Nephron (organoid): ENCODE data around the gene MPST.

Source experiments
- H3K27ac Mint-ChIP-seq, 3 experiments: 2 replicates each; pipeline ENCODE4 v1.8.0; 2020; ENCODE audit warnings: mixed read lengths in 3 of 3, mild to moderate bottlenecking in 2 of 3, moderate library complexity in 1 of 3
- H3K27me3 Mint-ChIP-seq: 2 replicates; pipeline ENCODE4 v1.8.0; 2021; ENCODE audit warnings: low read depth, mild to moderate bottlenecking, moderate library complexity, mixed read lengths
- H3K36me3 Mint-ChIP-seq: 2 replicates; pipeline ENCODE4 v1.8.0; 2020; ENCODE audit warnings: low read depth, mixed read lengths
- H3K4me1 Mint-ChIP-seq: 2 replicates; pipeline ENCODE4 v1.8.0; 2020; ENCODE audit warnings: mixed read lengths
- H3K4me3 Mint-ChIP-seq, 3 experiments: 2 replicates each; pipeline ENCODE4 v1.8.0; 2020; ENCODE audit warnings: mild to moderate bottlenecking in 3 of 3, mixed read lengths in 3 of 3, moderate library complexity in 2 of 3
- H3K9me3 Mint-ChIP-seq: 2 replicates; pipeline ENCODE4 v1.8.0; 2020; ENCODE audit warnings: mixed read lengths
- CTCF ChIP-seq, 3 experiments: fragments of 200-600 bp; sonication (generic); IDR thresholded peaks; one replicate each; pipeline ENCODE4 v1.5.0; 2021; ENCODE audit warnings: antibody characterized with exemption in 3 of 3; ENCODE audit not compliant: unreplicated experiment in 3 of 3

Gene MPST

GRCh38 chr22:37053310-37054055 lies 33.9 kb downstream of the MPST start:
- Mint-ChIP-seq H3K4me3 (peak overlapping the region; percentile 81 to 90 (median 86)), H3K9me3 (no peaks in the 10 kb centered on the region), H3K36me3 (peaks cover 11% of the 10 kb centered on the region), H3K27ac (no peak overlapping the region), H3K4me1 (peaks cover 36% of the 10 kb centered on the region), H3K27me3 (peaks cover 4% of the 10 kb centered on the region)
- TF ChIP-seq CTCF (IDR thresholded peaks at IDR 0.05; ENCODE audit: unreplicated experiment in 3 of 3) = no peak

- TF ChIP-seq CTCF (IDR thresholded peaks at IDR 0.05; ENCODE audit: unreplicated experiment in 3 of 3) = no peak
- peaks cover 11% of the 10 kb centered on the region for H3K36me3 Mint-ChIP-seq
- H3K9me3 Mint-ChIP-seq = no peaks in the 10 kb centered on the region
- H3K4me3 Mint-ChIP-seq = peak overlapping the region; percentile 55 to 90 (median 72)
- peaks cover 36% of the 10 kb centered on the region for H3K4me1 Mint-ChIP-seq
- peaks cover 3% of the 10 kb centered on the region for H3K27me3 Mint-ChIP-seq
- H3K27ac Mint-ChIP-seq = no peak overlapping the region
Observed at GRCh38 chr22:37054056-37054395, 34.5 kb downstream of the MPST start.

- peaks cover 11% of the 10 kb centered on the region for H3K36me3 Mint-ChIP-seq
- H3K4me1 Mint-ChIP-seq = peaks cover 36% of the 10 kb centered on the region
- no peaks in the 10 kb centered on the region for H3K9me3 Mint-ChIP-seq
- H3K4me3 Mint-ChIP-seq = peak overlapping the region in 2 of 3 experiments; percentile 40
- TF ChIP-seq CTCF (IDR thresholded peaks at IDR 0.05; ENCODE audit: unreplicated experiment in 3 of 3) = no peak
- no peak overlapping the region for H3K27ac Mint-ChIP-seq
- no peaks in the 10 kb centered on the region for H3K27me3 Mint-ChIP-seq
Observed at GRCh38 chr22:37054600-37055365, 35.2 kb downstream of the MPST start.

GRCh38 chr22:37056246-37056645 lies 36.7 kb downstream of the MPST start:
- H3K36me3 Mint-ChIP-seq = peaks cover 11% of the 10 kb centered on the region
- no peak for TF ChIP-seq CTCF (IDR thresholded peaks at IDR 0.05; ENCODE audit: unreplicated experiment in 3 of 3)
- H3K9me3 Mint-ChIP-seq = no peaks in the 10 kb centered on the region
- H3K4me1 Mint-ChIP-seq = peaks cover 36% of the 10 kb centered on the region
- no peak overlapping the region for H3K4me3 Mint-ChIP-seq
- no peak overlapping the region for H3K27ac Mint-ChIP-seq
- H3K27me3 Mint-ChIP-seq = no peaks in the 10 kb centered on the region

- H3K4me3 Mint-ChIP-seq = no peak overlapping the region
- no peaks in the 10 kb centered on the region for H3K27me3 Mint-ChIP-seq
- no peak for TF ChIP-seq CTCF (IDR thresholded peaks at IDR 0.05; ENCODE audit: unreplicated experiment in 3 of 3)
- H3K36me3 Mint-ChIP-seq = peaks cover 11% of the 10 kb centered on the region
- H3K9me3 Mint-ChIP-seq = no peaks in the 10 kb centered on the region
- no peak overlapping the region for H3K27ac Mint-ChIP-seq
- peaks cover 34% of the 10 kb centered on the region for H3K4me1 Mint-ChIP-seq
Observed at GRCh38 chr22:37057226-37057625, 37.7 kb downstream of the MPST start.
